ENCODE results near the gene HELB.

HELB gene

DNA sequence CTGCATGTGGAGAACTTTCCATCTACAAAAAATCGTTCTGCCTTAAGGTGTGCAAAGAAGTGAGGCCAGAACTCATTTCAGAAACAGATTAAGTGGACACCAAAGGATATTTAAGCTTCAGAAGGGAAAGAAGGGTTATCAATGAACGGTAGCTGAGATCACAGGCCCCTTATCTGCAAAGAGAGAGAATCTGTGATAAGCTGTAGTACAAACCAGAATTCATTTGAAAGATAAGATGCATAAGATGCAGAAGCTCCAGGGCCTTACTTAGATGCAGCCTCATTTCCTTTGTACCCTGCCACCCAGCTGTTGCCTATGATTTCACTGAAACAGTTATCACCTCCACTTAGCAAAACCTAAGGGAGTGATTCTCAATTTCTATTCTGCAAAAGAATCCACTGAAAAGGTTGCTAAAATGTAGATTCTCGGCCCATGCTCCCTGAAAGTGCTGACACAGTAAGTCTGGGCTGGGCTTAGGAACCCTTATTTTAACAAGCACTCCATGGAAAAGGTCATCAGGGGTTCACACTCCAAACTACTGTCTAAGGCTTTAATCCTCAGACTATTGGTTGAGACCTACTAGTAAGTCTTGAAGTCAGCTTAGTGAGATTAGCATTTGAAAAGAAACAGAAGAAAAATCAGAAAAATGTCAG is 64.8 kb downstream of the HELB start:
- DNase-seq, result no peak

DNA sequence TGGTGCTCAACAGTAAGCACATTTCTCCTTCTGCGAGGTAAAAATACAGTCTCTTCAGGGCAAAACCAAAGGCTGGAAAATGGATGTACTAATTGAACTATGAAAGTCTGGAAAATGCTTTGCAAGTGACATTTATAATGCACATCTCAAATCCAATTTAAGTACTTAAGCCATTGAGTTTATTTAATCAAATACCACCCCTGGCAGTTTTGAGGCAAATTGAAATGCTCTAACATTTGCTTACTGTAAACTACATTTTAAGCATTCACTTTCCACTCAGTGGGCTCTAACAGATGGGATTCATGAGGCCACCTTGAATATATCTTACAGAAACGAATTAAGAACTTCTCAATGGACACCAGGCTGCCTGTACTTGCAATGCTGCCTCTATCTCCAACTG is 69.7 kb downstream of the HELB start:
- no peak for DNase-seq

GRCh38 chr12:66375560-66375959 is 73.3 kb downstream of the HELB start:
- DNase-seq, result no peak

- DNase-seq, result no peak
Measured at GRCh38 chr12:66379616-66380015, 77.3 kb downstream of the HELB start.

DNA sequence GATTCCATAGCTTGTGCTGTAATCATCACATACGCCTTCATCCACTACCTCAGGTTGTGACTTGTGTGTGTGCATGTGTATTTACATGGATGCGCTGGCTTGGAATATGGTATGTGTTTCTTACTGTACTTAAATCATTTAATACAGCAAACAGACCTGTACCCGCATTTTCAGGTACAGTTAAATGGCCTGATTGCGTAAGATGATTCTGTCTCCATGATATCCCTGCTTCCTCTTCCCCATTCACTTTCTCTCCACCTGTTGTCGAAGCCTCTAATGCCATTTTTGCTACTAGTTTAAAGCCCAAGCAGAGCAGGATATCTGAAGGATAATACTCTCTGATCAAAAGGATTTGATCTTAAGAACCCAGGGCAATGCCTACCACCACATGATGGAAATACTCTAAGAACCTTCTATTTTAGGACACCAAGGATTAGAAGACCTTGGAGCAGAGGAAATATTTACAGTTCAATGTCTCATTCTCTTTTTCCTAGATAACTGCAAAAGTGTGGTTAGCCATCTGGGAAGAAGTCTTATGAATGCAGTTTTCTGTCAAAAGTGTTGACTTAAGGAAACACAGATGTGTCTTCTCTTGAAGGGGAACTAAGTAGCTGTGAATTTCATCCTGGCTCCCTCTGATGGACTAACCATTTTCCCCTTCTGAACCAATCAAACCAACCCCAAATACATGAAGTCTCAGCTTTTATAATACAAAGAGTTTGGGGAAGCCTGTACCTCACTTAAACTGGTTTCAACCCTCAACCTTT is 78.7 kb downstream of the HELB start:
- DNase-seq, result no peak

DNA sequence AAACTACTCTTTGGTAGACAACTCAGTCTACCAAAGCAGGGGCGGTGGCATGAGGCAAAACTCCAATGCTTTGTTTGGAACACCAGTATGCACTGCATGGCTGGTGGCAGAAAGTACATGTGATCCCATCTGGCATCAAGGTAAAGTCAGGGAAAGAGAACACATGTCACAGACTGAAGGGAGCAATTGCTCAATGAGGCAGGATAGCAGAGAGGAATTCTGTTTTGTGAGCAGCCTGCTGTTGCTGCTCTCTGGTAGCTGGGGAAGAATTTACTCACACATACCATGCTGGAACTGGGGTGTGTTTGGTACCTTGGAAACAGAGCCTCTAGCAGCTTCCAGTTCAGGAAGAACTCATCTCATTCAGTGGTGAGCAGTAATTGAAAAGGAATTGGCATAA is 84.8 kb downstream of the HELB start:
- DNase-seq, result no peak

All from NCI-H146 (cell line).